T-helper 2 cell treated with Interferon-gamma antibody and Interleukin-4, amounts not matched to agents 5 μg/mL and 100 μg/mL, for 36 hours (primary cell): Measurements from ENCODE around the gene SETMAR.
"Not testable (repeated sequence)": the region's sequence is repeated elsewhere in the genome, so short reads cannot be mapped to it uniquely, and the experiment has no call there.

Experiments used
- DNase-seq: peaks from one replicate; pipeline ENCODE4 v3.0.0; 2021; ENCODE audit warnings: low spot score
- H3K27ac Mint-ChIP-seq: one replicate; pipeline ENCODE4 v1.8.0; 2021; ENCODE audit warnings: mild to moderate bottlenecking, mixed read lengths
- H3K27me3 Mint-ChIP-seq: one replicate; pipeline ENCODE4 v1.8.0; 2021; ENCODE audit warnings: low read depth, mixed read lengths
- H3K36me3 Mint-ChIP-seq: one replicate; pipeline ENCODE4 v1.8.0; 2021; ENCODE audit warnings: low read depth, mixed read lengths
- H3K4me1 Mint-ChIP-seq: one replicate; pipeline ENCODE4 v1.8.0; 2021; ENCODE audit warnings: low read depth, mixed read lengths
- H3K4me3 Mint-ChIP-seq: one replicate; pipeline ENCODE4 v1.8.0; 2022; ENCODE audit warnings: mild to moderate bottlenecking, moderate library complexity, mixed read lengths
- H3K9me3 Mint-ChIP-seq: one replicate; pipeline ENCODE4 v1.8.0; 2021; ENCODE audit warnings: mixed read lengths

SETMAR gene

DNA sequence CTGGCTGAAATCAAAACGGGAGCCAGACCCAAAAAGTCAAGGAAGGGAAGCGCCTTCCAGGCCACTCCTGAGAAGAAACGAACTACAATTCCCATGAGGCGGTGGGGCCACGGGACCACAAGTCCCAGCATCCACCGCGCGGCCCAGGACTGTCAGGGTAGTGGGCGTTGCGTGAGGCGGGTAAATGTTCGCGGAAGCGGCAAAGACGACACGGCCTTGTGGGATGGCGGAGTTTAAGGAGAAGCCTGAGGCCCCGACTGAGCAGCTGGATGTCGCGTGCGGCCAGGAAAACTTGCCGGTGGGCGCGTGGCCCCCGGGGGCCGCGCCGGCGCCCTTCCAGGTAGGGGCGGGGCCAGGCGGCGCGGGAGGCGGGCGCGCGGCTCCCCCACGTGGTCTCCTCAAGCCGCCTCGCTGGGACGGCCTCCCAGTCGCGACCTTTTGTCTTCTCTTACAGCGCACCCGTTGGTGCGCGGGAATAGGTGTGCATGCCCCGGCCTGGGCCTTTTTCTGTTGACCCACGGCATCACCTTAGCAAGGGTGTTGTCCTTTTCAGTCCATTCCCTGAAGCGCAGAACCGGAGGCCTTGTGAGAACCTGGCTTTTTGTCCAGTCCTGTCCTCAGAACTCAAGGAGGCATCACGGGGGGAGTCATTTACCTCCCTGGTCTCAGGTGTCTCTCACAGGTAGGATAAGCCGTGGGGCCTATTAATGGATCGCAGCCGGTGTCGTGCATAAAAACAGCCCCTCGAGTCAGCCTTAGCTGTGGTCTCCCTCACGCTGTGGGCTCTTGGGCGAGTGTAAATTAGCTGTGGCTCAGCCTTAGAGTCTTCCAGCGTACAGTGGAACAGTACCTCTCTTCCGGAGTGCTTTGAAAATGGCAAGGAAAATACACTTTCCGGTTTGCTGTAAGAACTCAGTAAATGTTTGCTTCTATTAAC lies at the start of gene SETMAR:
SETMAR (plus strand) TSS at position 183 of the 937 bp plus-strand sequence; CDS start at position 185, 2 bp downstream.
- peaks cover 6% of the 10 kb centered on the region for H3K36me3 Mint-ChIP-seq
- H3K27ac Mint-ChIP-seq: peak within 1 kb of the TSS; percentile 96
- H3K27me3 Mint-ChIP-seq: peaks cover 2% of the 10 kb centered on the region
- H3K9me3 Mint-ChIP-seq: peaks cover 6% of the 10 kb centered on the region
- DNase-seq: peak; percentile 81
- peaks cover 20% of the 10 kb centered on the region for H3K4me1 Mint-ChIP-seq
- H3K4me3 Mint-ChIP-seq: peak within 1 kb of the TSS; percentile 95

GRCh38 chr3:4261406-4261805 lies 41.8 kb upstream of the SETMAR start:
- H3K4me3 Mint-ChIP-seq: no peak overlapping the region
- H3K9me3 Mint-ChIP-seq: no peaks in the 10 kb centered on the region
- H3K36me3 Mint-ChIP-seq: no peaks in the 10 kb centered on the region
- no peaks in the 10 kb centered on the region for H3K4me1 Mint-ChIP-seq
- DNase-seq: no peak
- H3K27ac Mint-ChIP-seq: no peak overlapping the region
- peaks cover 3% of the 10 kb centered on the region for H3K27me3 Mint-ChIP-seq

GRCh38 chr3:4264040-4264439 lies 39.1 kb upstream of the SETMAR start:
- no peak overlapping the region for H3K4me3 Mint-ChIP-seq
- H3K9me3 Mint-ChIP-seq: no peaks in the 10 kb centered on the region
- peaks cover 3% of the 10 kb centered on the region for H3K27me3 Mint-ChIP-seq
- H3K36me3 Mint-ChIP-seq: no peaks in the 10 kb centered on the region
- no peak overlapping the region for H3K27ac Mint-ChIP-seq
- no peaks in the 10 kb centered on the region for H3K4me1 Mint-ChIP-seq
- DNase-seq: no peak

DNA sequence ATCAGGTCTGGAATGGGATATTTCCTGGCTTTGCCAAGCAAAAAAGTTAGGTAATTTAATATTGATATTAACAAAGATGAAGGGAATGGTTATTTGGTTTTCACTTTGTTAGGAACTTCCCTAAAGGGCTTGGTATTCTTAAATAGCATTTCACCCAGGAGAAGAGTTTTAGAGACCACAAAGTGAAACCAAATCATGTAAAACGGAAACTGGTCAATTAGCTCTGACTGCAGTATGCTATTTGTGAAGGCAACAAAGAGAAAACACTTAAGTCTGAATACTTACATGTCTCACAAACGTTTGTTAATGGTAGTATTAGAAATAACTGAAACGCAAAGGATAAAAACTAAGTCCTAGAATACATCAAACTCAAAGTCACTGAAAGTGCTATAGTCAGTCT lies 32.4 kb upstream of the SETMAR start:
- Mint-ChIP-seq H3K4me3 (no peak overlapping the region), H3K27ac (no peak overlapping the region), H3K9me3 (no peaks in the 10 kb centered on the region), H3K4me1 (no peaks in the 10 kb centered on the region), H3K36me3 (no peaks in the 10 kb centered on the region), H3K27me3 (no peaks in the 10 kb centered on the region)
- DNase-seq: no peak

DNA sequence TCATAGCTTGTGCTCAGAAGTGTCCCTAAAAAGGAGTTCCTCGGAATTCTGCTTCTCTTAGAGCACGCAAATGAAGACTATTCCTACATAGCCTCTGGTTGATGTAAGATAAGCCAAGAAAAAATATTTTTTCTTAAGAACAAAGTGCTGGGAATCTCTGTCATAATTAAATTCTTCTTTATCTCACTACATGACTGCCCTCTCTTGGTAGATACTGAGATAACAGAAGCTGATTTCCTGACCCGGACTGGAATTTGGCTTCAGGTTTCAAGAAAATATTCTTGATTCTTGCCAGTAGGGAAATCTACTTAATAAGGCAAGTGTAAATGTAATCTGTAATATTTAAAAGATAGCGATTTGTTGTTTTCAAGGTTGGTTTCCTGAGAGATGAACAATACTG lies 31.3 kb upstream of the SETMAR start:
- DNase-seq: no peak
- H3K4me1 Mint-ChIP-seq: no peaks in the 10 kb centered on the region
- H3K4me3 Mint-ChIP-seq: no peak overlapping the region

GRCh38 chr3:4279516-4280105 lies 23.6 kb upstream of the SETMAR start:
- no peaks in the 10 kb centered on the region for H3K4me1 Mint-ChIP-seq
- no peaks in the 10 kb centered on the region for H3K36me3 Mint-ChIP-seq
- H3K4me3 Mint-ChIP-seq: no peak overlapping the region
- H3K9me3 Mint-ChIP-seq: no peaks in the 10 kb centered on the region
- DNase-seq: no peak
- peaks cover 12% of the 10 kb centered on the region for H3K27me3 Mint-ChIP-seq
- H3K27ac Mint-ChIP-seq: no peak overlapping the region

More for the DNA sequence above, 31.3 kb upstream of the SETMAR start:
- Mint-ChIP-seq H3K9me3 (no peaks in the 10 kb centered on the region), H3K27me3 (no peaks in the 10 kb centered on the region), H3K27ac (no peak overlapping the region), H3K36me3 (no peaks in the 10 kb centered on the region)

DNA sequence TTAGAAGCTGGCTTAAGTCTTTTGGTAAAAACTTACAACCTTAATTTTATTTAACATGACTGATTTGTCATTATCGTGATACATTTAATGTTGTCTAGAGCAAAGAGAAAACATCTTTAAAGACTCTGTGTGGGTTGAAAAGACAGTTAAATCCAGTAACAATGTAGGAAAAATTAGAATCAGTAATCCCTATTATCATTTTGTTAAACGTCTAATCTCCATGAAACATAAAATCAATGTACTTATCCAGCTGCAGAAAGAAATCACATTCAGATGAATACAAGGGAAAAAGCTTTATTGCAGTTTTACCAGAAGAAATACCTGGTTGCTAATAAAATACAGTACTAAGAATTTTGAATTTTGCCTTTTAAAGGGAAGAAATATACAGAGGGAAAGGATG lies 21.2 kb upstream of the SETMAR start:
- H3K36me3 Mint-ChIP-seq: no peaks in the 10 kb centered on the region
- no peaks in the 10 kb centered on the region for H3K9me3 Mint-ChIP-seq
- H3K4me3 Mint-ChIP-seq: no peak overlapping the region
- H3K27me3 Mint-ChIP-seq: peaks cover 12% of the 10 kb centered on the region
- H3K27ac Mint-ChIP-seq: no peak overlapping the region
- H3K4me1 Mint-ChIP-seq: no peaks in the 10 kb centered on the region
- DNase-seq: no peak

- Mint-ChIP-seq H3K36me3 (no peaks in the 10 kb centered on the region), H3K9me3 (no peaks in the 10 kb centered on the region), H3K27me3 (peaks cover 23% of the 10 kb centered on the region), H3K4me3 (no peak overlapping the region), H3K27ac (no peak overlapping the region), H3K4me1 (no peaks in the 10 kb centered on the region)
- no peak for DNase-seq
These were observed 18.3 kb upstream of the SETMAR start for GRCh38 chr3:4284865-4285264.

DNA sequence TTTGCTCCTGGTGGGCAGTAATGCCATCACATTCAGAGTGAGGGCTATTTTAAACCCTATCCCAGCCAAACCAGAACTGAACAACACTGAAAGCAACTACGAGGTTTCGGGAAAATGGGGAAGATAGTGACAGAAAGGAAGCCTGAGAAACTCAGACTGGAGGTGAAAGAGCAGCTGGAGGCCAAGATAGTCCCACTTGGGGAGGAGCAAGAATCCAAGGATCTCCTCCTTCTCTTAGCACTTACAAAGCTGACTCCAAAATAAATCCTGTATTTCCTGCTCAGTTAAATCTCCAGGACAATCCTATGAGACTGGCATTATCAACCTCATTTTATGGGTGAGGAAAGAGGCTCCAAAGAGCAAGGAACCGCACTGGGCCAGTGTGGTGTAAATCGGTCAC lies 14.1 kb upstream of the SETMAR start:
- H3K27ac Mint-ChIP-seq: no peak overlapping the region

DNA sequence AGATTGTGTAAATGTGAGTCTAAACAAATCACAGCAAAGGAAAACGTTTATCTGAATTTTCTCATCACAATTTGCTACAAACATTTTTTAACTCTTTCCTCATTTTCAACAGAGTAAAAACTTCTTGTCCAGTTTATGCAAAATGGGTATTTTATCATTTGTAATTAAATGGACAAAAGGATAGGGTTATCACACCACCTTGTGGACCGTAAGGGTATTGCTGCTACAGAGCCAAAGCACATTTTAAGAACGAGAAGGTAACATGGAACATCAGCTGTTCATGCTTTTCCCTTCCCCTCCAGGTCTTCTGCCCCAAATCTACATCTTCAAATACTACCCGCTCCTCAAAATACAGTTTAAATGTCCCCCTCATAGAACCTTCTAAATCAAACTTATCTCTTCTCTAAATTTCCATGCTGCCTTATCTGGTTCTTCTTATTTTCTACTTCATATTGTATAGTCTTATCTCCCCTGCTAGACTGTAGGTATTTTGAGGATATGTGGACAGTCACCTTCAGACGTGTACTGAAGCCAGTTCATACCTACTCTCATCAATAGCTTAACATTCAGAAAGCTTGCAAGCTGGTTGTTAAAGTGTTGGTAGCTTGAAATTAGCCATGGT lies 12.8 kb upstream of the SETMAR start:
- no peak for DNase-seq
- H3K27ac Mint-ChIP-seq: no peak overlapping the region
- no peaks in the 10 kb centered on the region for H3K9me3 Mint-ChIP-seq
- H3K4me3 Mint-ChIP-seq: no peak overlapping the region
- peaks cover 11% of the 10 kb centered on the region for H3K27me3 Mint-ChIP-seq
- H3K36me3 Mint-ChIP-seq: no peaks in the 10 kb centered on the region
- H3K4me1 Mint-ChIP-seq: no peaks in the 10 kb centered on the region

More for the DNA sequence above, 14.1 kb upstream of the SETMAR start:
- Mint-ChIP-seq H3K9me3 (no peaks in the 10 kb centered on the region), H3K4me1 (no peaks in the 10 kb centered on the region), H3K36me3 (no peaks in the 10 kb centered on the region), H3K27me3 (peaks cover 11% of the 10 kb centered on the region), H3K4me3 (no peak overlapping the region)
- DNase-seq: no peak

DNA sequence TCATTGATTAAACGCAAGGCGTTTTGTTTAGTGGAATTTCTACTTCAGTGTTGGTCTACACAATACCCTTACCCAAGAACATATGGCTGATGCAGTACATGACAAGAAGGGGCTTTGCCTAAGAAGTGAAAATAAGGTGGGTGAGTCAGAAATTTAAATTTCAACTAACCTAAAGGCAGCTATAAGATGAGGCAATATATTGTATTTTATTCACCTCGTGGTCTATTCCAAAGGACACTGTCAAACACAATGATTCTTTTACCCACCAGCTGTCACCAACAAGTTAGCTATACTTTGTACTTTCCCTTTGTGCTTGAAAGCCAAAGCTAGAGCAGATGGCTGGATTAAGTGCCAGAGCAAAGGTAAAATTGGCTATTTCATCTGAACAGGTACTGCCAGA lies 10.9 kb upstream of the SETMAR start:
- Mint-ChIP-seq H3K27me3 (peaks cover 10% of the 10 kb centered on the region), H3K4me1 (no peaks in the 10 kb centered on the region), H3K9me3 (no peaks in the 10 kb centered on the region), H3K4me3 (no peak overlapping the region), H3K27ac (no peak overlapping the region), H3K36me3 (no peaks in the 10 kb centered on the region)
- no peak for DNase-seq

GRCh38 chr3:4294616-4295327 lies 8.4 kb upstream of the SETMAR start:
- Mint-ChIP-seq H3K36me3 (no peaks in the 10 kb centered on the region), H3K27ac (no peak overlapping the region), H3K4me3 (no peak overlapping the region), H3K9me3 (no peaks in the 10 kb centered on the region), H3K4me1 (no peaks in the 10 kb centered on the region), H3K27me3 (peaks cover 2% of the 10 kb centered on the region)
- DNase-seq: no peak

DNA sequence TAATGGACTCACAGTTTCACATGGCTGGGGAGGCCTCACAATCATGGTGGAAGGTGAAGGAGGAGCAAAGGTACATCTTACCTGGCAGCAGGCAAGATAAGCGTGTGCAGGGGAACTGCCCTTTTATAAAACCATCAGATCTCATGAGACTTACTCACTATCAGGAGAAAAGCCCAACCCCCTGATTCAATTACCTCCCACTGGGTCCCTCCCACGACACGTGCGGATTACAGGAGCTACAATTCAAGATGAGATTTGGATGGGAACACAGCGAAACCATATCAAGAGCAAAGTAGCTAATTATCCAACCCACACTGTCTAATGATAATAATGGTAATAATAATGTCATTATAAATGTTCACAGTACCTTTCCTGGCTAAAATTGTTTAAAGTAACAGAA lies 6.7 kb upstream of the SETMAR start:
- not testable (repeated sequence) for H3K4me1 Mint-ChIP-seq, H3K36me3 Mint-ChIP-seq, H3K27me3 Mint-ChIP-seq, H3K9me3 Mint-ChIP-seq, H3K27ac Mint-ChIP-seq, DNase-seq, H3K4me3 Mint-ChIP-seq

DNA sequence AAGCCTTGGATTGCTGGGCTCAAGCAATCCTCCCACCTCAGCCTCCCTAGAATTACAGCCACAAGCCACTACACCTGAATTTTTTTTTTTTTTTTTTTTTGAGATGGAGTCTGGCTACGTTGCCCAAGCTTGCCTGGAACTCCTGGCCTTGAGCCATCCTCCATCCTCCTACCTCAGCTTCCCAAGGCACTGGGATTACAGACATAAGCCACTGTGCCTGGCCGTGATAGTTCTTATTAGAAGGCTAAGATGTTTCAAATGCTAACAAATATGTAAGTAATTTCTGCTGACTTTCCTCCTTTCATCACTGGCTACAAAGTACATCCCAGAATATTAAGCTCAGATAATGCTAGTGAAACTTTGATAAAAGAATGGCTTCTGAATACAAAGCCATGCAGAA lies 5.7 kb upstream of the SETMAR start:
- Mint-ChIP-seq H3K4me1 (peaks cover 2% of the 10 kb centered on the region), H3K27me3 (peaks cover 2% of the 10 kb centered on the region), H3K9me3 (peaks cover 6% of the 10 kb centered on the region), H3K36me3 (peaks cover 1% of the 10 kb centered on the region), H3K27ac (no peak overlapping the region), H3K4me3 (no peak overlapping the region)
- no peak for DNase-seq
